BE2C (cell line): Measurements from ENCODE around the gene GPR162. TPM values are rescaled to one million over a fixed set of nuclear protein-coding genes. Genes with fewer than 3 reads are reported as not detected.
A peak's percentile ranks its signal among the peaks of the same experiment; 100 is the strongest.

Experiments used
- DNase-seq: peaks from one replicate; pipeline ENCODE4 v3.0.0-alpha.2; 2020
- H3K27me3 ChIP-seq: fragments of 250-450 bp; sonication (Bioruptor Pico); 2 replicates; pipeline ENCODE4 v1.5.1; 2020; ENCODE audit warnings: mild to moderate bottlenecking
- H3K36me3 ChIP-seq: fragments of 250-450 bp; sonication (Bioruptor Pico); 2 replicates; pipeline ENCODE4 v1.5.1; 2020; ENCODE audit warnings: mild to moderate bottlenecking
- H3K4me1 ChIP-seq: fragments of 250-450 bp; sonication (Bioruptor Pico); 2 replicates; pipeline ENCODE4 v1.5.1; 2020
- H3K4me3 ChIP-seq: 2 replicates; pipeline ENCODE4 v1.5.1; 2011; ENCODE audit warnings: low read depth, low read length
- H3K9me3 ChIP-seq: fragments of 250-450 bp; sonication (Bioruptor Pico); 2 replicates; pipeline ENCODE4 v1.5.1; 2020
- polyA plus RNA-seq: library from polyadenylated mRNA; unstranded; fragments of >200 nt; gene quantifications from one replicate; pipeline ENCODE4 v1.2.1, GENCODE V29; 2012; ENCODE audit warnings: low read depth, missing spikeins; ENCODE audit not compliant: insufficient read length, insufficient read depth
- TF ChIP-seq, protein P1 (sequence below): IDR thresholded peaks from 2 replicates; pipeline ENCODE4 v1.5.1; 2012; ENCODE audit warnings: mild to moderate bottlenecking, low read depth, low read length

The GPR162 gene, protein sequence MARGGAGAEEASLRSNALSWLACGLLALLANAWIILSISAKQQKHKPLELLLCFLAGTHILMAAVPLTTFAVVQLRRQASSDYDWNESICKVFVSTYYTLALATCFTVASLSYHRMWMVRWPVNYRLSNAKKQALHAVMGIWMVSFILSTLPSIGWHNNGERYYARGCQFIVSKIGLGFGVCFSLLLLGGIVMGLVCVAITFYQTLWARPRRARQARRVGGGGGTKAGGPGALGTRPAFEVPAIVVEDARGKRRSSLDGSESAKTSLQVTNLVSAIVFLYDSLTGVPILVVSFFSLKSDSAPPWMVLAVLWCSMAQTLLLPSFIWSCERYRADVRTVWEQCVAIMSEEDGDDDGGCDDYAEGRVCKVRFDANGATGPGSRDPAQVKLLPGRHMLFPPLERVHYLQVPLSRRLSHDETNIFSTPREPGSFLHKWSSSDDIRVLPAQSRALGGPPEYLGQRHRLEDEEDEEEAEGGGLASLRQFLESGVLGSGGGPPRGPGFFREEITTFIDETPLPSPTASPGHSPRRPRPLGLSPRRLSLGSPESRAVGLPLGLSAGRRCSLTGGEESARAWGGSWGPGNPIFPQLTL
- polyA plus RNA-seq: 210 TPM

DNA sequence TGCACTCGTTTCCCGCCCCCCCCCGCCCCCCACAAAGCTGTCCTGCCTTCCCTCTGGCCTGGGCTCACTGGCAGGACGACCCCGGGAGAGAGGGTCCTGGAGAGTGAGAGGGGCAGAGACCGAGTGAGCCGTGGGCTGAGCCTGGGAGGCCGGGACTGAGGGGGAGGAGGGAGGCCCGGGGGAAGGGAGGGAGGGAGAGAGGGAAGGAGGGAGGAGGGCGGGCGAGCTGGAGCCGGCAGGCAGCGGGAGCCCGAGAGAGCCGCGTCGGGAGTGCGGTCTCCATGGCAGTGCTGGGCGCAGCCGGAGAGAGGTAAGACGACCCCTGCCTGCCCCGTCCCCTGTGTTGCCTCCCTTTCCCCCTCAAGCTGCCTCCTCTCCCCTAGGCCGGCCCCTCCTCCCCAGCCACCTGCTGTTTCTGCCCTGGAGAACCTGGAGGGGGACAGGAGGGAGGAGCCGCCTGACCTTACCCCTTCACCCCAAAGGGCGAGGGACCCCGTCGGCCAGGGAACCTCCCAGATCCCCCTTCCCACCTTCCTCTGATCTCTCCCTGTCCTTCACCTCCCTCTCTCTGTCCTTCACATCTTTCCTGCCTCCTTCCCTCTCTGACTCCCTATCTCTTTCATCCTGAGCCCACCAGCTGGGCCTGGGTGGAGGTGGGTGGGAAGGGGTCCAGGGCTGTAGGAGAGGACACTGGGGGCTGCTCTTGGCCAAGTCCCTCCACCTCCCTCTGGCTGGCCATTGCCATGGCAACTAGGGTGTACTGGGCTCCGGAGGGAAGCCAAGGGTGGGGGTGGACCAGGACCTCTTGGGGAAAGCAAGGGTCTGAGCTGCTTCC, at the start of gene GPR162:
Gene GPR162 (plus strand): TSS at position 231 of the 835 bp plus-strand sequence. CDS start 2,078 bp downstream, outside the sequence.
- Histone ChIP-seq H3K27me3 (no peaks in the 10 kb centered on the region), H3K9me3 (no peaks in the 10 kb centered on the region), H3K4me3 (peak within 1 kb of the TSS; percentile 64), H3K4me1 (peaks cover 25% of the 10 kb centered on the region), H3K36me3 (no peaks in the 10 kb centered on the region)
- TF ChIP-seq, protein P1, sequence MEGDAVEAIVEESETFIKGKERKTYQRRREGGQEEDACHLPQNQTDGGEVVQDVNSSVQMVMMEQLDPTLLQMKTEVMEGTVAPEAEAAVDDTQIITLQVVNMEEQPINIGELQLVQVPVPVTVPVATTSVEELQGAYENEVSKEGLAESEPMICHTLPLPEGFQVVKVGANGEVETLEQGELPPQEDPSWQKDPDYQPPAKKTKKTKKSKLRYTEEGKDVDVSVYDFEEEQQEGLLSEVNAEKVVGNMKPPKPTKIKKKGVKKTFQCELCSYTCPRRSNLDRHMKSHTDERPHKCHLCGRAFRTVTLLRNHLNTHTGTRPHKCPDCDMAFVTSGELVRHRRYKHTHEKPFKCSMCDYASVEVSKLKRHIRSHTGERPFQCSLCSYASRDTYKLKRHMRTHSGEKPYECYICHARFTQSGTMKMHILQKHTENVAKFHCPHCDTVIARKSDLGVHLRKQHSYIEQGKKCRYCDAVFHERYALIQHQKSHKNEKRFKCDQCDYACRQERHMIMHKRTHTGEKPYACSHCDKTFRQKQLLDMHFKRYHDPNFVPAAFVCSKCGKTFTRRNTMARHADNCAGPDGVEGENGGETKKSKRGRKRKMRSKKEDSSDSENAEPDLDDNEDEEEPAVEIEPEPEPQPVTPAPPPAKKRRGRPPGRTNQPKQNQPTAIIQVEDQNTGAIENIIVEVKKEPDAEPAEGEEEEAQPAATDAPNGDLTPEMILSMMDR: no peak
- DNase-seq: peak; percentile 80

DNA sequence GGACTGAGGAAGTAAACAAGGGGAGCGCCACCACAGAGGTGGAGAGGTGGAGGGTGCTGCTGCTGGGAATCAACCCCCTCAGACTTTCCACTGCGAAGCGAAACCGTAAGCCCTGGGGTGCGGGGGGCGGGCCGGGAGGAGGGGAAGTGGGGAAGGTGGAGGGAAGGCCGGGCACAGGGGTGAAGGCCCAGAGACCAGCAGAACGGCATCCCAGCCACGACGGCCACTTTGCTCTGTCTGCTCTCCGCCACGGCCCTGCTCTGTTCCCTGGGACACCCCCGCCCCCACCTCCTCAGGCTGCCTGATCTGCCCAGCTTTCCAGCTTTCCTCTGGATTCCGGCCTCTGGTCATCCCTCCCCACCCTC, 49.3 kb upstream of the GPR162 start, which contains the start of gene LAG3:
Gene LAG3 (plus strand): TSS at position 190 of the 365 bp plus-strand sequence. CDS start 333 bp downstream, outside the sequence.
- H3K27me3 ChIP-seq: no peaks in the 10 kb centered on the region
- no peaks in the 10 kb centered on the region for H3K9me3 ChIP-seq
- TF ChIP-seq, protein P1: no peak
- H3K4me1 ChIP-seq: peaks cover 25% of the 10 kb centered on the region
- no peak for DNase-seq
- no peak within 1 kb of the TSS for H3K4me3 ChIP-seq
- peaks cover 26% of the 10 kb centered on the region for H3K36me3 ChIP-seq

DNA sequence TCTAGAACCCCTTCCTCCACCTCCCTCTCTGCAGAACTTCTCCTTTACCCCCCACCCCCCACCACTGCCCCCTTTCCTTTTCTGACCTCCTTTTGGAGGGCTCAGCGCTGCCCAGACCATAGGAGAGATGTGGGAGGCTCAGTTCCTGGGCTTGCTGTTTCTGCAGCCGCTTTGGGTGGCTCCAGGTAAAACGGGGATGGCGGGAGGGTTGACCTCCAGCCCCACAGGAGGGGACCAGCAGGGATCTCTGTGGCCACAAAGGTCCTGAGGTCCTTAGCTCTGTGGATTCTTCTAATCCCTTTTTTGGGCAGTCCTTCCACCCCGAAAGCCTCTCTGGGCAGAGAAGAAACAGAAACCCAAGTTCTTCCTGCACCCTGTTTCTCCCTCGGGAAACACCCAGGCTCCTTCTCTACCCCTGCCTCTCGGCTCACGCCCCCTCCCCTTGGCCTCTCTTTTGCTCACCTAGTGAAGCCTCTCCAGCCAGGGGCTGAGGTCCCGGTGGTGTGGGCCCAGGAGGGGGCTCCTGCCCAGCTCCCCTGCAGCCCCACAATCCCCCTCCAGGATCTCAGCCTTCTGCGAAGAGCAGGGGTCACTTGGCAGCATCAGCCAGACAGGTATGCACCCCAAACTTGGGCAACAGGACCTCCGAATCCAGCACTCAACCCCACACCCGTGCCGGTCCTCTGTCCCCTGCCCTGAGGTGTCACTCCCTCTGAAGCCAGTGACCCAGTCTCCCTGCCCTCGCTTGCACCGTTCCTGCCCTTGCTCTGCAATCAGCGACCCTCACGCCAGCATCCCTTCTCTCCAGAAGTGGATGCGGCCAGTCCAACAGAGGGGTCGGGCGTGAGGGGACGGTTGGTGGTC, 48.7 kb upstream of the GPR162 start:
- H3K36me3 ChIP-seq: peaks cover 26% of the 10 kb centered on the region
- DNase-seq: no peak
- H3K4me1 ChIP-seq: peaks cover 25% of the 10 kb centered on the region
- no peak overlapping the region for H3K4me3 ChIP-seq
- TF ChIP-seq, protein P1: no peak
- H3K9me3 ChIP-seq: no peaks in the 10 kb centered on the region
- no peaks in the 10 kb centered on the region for H3K27me3 ChIP-seq

DNA sequence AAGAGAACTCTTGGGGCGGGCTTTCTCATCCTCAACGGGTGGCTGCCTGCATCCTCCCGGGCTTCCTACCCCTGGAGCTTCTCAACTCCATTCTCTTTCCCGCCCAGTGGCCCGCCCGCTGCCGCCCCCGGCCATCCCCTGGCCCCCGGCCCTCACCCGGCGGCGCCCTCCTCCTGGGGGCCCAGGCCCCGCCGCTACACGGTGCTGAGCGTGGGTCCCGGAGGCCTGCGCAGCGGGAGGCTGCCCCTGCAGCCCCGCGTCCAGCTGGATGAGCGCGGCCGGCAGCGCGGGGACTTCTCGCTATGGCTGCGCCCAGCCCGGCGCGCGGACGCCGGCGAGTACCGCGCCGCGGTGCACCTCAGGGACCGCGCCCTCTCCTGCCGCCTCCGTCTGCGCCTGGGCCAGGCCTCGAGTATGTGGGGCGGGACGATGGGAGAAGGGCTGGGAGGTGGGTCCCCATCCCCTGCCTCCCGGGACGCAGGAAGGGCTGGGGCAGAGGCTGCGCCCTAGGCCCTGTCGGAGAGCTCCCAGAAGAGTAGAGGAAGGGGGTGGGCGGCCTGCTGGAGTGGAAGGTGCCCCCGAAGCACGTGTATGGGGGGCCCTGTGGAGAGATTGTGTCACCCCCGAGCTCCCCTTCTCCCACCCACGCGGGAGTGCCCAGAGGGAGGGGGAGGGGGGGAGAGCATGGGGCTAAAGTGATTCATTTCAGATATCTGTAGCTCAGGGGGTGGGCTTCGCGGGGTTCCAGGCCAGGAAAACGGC, 47.9 kb upstream of the GPR162 start:
- H3K27me3 ChIP-seq: no peaks in the 10 kb centered on the region
- H3K4me3 ChIP-seq: no peak overlapping the region
- no peaks in the 10 kb centered on the region for H3K9me3 ChIP-seq
- DNase-seq: no peak
- TF ChIP-seq, protein P1: no peak
- H3K36me3 ChIP-seq: peaks cover 26% of the 10 kb centered on the region
- peaks cover 30% of the 10 kb centered on the region for H3K4me1 ChIP-seq

DNA sequence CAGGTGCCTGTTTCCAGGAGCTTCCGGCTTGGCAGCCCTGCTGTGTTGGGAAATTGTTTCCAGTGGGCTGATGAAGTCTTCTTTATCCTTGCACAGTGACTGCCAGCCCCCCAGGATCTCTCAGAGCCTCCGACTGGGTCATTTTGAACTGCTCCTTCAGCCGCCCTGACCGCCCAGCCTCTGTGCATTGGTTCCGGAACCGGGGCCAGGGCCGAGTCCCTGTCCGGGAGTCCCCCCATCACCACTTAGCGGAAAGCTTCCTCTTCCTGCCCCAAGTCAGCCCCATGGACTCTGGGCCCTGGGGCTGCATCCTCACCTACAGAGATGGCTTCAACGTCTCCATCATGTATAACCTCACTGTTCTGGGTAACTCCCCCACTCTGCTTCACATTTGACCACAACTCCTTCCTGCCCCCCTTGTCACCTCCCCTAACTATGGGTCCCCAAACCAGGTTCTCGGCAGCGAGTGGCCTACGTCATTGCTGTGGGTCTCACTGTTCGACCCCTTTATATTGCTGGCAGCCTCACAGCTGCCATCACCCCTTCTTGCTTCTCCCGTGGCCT, 47.0 kb upstream of the GPR162 start:
- Histone ChIP-seq H3K36me3 (peaks cover 22% of the 10 kb centered on the region), H3K27me3 (no peaks in the 10 kb centered on the region), H3K4me1 (peaks cover 25% of the 10 kb centered on the region), H3K4me3 (no peak overlapping the region), H3K9me3 (no peaks in the 10 kb centered on the region)
- TF ChIP-seq, protein P1: no peak
- DNase-seq: no peak
